Erythroblast (primary cell): Measurements from ENCODE around the gene SLC35A4.

Source experiments
- GATA1 ChIP-seq: IDR thresholded peaks from 2 replicates; pipeline ENCODE4 v1.6.1; 2011; ENCODE audit warnings: low read depth, mild to moderate bottlenecking, control low read depth, low read length, moderate library complexity
- POLR2A ChIP-seq: IDR thresholded peaks from 2 replicates; pipeline ENCODE4 v1.6.1; 2011; ENCODE audit warnings: mild to moderate bottlenecking, low read length

DNA sequence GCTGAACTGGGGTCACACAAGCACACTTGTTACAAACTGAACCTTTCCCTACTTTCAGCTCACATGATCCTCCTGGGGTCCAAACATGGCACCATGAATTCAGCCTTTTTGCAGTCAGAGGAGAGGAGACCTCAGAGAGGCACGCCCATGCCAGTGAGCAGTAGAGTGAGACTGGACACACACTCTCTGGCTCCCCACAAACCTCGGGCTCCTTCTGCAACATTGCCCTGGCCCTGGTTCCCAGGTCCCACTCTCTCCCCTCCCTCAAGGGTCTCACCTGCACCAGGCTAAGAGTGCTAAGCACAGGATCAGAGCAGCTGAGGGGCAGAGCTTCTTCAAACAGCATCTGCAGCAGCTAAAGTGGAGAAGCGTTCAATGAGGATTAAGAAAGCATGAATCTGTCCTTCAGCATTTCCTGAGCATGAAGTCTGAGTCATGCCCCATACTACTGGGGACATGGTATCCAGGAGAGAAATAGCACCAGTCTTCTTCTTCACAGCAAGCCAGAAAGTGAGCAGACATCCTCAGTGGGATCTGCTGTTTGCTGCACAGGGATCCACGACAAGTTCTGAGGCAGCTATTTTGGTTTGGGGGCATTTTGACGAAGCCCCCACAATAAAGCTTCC lies 27.2 kb downstream of the SLC35A4 start:
- TF ChIP-seq POLR2A (no peak), GATA1 (no peak)
